ENCODE measurements around the gene DSN1.

DSN1 gene

GRCh38 chr20:36760647-36761046 lies 12.9 kb downstream of the DSN1 start:
- DNase-seq (ENCODE audit: insufficient read length, low spot score): no peak
- peak; percentile 75 for FAIRE-seq

DNA sequence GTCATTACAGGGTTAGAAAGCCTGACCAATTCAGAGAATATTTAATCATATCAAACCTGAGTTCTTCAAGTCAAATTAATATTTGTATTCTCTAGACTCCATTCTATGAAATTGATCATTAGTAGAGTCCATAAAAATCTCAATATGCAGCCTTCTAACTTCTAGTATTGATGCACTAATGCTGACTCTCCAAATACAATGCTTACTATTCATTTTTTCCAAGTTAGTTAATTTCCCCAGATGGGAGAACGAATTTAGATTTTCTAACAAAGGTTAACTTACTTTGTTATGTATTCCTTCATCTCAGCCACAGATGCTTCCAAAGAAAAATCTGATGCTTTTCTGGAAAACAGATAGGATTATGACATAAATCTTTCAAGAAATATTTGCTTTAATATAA lies 15.3 kb downstream of the DSN1 start:
- FAIRE-seq (no peak), DNase-seq (ENCODE audit: insufficient read length, low spot score) (no peak)

- FAIRE-seq: peak; percentile 33
- no peak for DNase-seq (ENCODE audit: insufficient read length, low spot score)
These were observed 17.1 kb downstream of the DSN1 start for GRCh38 chr20:36756496-36756895.

DNA sequence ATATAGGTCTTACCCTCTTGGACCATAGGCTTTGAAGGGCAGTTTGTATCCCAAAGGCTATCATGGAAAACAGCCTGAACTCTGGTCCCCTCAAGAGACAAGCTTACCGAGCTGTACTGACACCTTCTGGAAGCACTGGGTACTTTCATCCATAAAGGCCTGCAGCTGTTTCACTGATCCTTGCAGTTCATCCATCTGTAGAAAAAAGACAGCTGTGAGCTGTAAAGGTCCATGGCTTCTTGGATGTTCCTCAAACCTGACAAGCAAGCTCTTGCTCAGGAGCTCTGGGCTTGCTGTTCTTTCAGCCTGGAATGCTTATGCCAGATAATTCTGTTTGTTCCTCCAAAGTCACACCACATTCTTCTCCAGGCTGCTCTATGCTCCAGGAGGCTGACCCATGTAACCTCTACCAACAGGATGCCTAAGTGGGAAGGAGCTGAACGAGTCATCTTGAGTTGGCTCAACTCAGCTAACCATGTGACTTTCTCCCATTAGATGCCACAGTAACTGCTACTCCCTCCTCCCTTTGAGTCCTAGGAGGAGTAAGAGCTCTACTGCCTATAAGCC lies 18.8 kb downstream of the DSN1 start:
- DNase-seq (ENCODE audit: insufficient read length, low spot score): peak; percentile 79

DNA sequence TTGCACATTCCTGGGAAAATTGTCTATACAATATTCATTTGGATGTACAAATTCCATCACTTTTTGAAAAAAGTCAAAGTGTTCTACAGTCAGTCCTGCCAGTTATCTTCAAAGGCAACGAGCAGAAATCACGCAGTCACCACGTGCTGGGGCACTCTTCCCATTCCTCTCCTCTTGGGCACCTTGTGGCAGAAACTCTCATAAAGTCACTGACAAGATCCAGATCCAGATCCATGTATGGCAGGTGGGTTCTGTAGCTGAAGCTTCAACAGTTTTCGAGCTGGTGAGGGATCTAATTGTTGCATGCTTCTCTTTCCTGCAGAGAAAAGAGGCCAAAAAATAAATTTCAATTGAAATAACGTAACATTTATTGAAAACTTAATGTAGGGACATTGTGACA lies 21.0 kb downstream of the DSN1 start:
- no peak for FAIRE-seq
- DNase-seq (ENCODE audit: insufficient read length, low spot score): no peak

More for the DNA sequence above, 18.8 kb downstream of the DSN1 start:
- FAIRE-seq: peak; percentile 83

GRCh38 chr20:36745927-36746659 lies 27.5 kb downstream of the DSN1 start, which contains the start of gene NDRG3:
Gene NDRG3 (minus strand): TSS chr20:36746090. CDS start chr20:36721735, 24,355 bp downstream.
- FAIRE-seq (peak; percentile 86), DNase-seq (ENCODE audit: insufficient read length, low spot score) (peak; percentile 100)

- FAIRE-seq (no peak), DNase-seq (ENCODE audit: insufficient read length, low spot score) (peak; percentile 63)
These were observed 28.2 kb downstream of the DSN1 start for GRCh38 chr20:36745234-36745926.

DNA sequence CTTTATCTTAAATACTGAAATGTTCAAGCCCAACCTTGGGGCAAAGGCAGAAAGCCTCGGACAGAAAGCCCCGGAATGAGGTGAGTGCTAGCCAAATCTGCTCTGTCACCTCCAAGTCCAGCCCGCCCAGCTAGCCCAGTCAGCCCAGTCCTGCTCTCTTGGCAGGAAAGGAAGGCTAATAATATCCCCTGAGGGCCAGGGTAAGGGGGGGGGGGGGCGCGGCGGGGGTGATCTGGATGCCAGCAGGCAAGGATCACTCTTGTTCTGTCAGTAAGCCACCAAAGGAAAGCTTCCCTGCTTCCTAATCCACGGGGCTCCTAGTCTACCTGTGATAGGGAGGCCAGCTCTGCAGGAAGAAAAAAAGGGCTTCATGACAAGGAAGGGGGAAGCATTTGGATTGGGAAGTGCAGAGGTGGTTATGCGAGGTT lies 28.8 kb downstream of the DSN1 start:
- FAIRE-seq: no peak

DNA sequence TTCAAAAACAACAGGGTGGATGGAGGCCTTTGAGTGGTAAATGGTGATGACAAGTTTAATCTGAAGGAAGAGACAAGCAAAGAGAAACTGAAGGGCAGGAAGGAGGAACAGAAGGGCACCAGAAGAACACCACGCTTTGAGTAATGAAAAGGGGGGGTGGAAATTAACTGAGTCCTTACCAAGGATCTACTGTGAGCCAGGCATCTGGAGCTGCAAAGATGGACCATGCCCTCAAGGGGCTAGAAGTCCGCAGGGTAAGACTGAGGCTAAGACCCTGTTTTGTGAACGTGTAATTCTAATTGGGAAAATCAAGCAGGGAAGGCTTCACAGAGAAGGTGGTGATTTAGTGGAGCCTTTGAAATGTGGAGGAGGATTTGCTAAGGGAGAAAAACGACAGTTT lies 29.3 kb downstream of the DSN1 start:
- no peak for FAIRE-seq

More for the DNA sequence above, 28.8 kb downstream of the DSN1 start:
- DNase-seq (ENCODE audit: insufficient read length, low spot score): peak; percentile 79

GRCh38 chr20:36742558-36742957 lies 31.0 kb downstream of the DSN1 start:
- DNase-seq (ENCODE audit: insufficient read length, low spot score): no peak
- FAIRE-seq: no peak

More for the DNA sequence above, 29.3 kb downstream of the DSN1 start:
- no peak for DNase-seq (ENCODE audit: insufficient read length, low spot score)

- FAIRE-seq (no peak), DNase-seq (ENCODE audit: insufficient read length, low spot score) (no peak)
These were observed 32.5 kb downstream of the DSN1 start for GRCh38 chr20:36741072-36741471.

GRCh38 chr20:36737183-36737499 lies 36.4 kb downstream of the DSN1 start:
- FAIRE-seq (no peak), DNase-seq (ENCODE audit: insufficient read length, low spot score) (no peak)

DNA sequence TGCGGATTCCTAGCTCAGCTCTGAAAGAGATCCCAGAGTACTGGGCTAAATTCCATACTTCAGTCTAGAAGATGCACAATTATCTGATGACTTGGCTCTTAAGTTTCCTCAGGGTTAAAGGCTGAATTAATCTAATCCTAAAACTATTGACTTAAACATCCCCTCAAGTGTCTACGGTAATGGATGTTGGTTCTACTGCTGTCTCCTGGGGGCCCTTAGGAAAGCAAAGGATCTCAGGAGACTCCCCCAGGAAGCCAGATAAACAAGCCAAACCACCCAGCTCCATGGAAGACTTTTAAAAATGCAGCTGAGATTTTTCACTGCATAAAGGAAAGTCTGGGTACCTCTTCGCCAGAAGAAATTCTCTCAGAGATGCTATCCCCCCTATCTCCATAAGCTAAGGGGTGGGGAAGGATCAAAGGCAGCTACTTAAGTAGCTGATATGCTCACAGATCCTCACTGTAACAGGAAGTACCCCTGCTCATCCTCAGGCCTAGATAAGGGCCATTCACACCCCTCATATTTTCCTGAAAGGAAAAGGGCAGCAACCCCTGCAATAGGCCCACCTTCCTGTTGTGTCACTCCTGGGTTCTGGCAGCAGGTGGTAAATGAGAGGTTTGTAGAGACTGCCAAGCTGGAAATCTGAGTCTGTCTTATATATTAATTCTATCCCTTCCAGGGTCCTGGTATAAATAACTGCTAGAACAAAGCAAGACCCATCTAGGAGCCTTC lies 36.9 kb downstream of the DSN1 start:
- FAIRE-seq: no peak
- DNase-seq (ENCODE audit: insufficient read length, low spot score): no peak

GRCh38 chr20:36732456-36732855 lies 41.1 kb downstream of the DSN1 start:
- DNase-seq (ENCODE audit: insufficient read length, low spot score) (no peak), FAIRE-seq (peak; percentile 52)

DNA sequence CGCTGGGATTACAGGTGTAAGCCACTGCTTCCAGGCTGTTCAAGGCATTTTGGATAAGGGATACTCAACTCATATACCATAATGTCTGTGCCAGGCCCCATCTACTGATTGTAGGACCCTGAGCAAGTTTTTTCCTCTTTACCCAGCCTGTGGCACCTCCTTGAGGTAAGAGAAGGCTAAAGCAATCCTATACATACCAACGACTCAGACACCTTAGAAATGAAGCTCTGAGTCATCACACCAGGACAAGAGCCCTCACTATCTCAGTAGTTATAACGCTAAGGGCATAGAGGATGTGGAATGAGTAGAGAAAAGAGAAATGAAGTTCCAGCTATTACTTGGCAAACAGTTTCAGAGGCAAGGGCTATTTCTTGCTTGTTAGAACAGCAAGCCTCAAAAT lies 44.6 kb downstream of the DSN1 start:
- peak; percentile 83 for FAIRE-seq
- peak; percentile 62 for DNase-seq (ENCODE audit: insufficient read length, low spot score)

- no peak for DNase-seq (ENCODE audit: insufficient read length, low spot score)
- FAIRE-seq: no peak
These were observed 47.4 kb downstream of the DSN1 start for GRCh38 chr20:36726168-36726567.

- FAIRE-seq (peak; percentile 76), DNase-seq (ENCODE audit: insufficient read length, low spot score) (no peak)
These were observed 53.1 kb downstream of the DSN1 start for GRCh38 chr20:36720510-36720909.

DNA sequence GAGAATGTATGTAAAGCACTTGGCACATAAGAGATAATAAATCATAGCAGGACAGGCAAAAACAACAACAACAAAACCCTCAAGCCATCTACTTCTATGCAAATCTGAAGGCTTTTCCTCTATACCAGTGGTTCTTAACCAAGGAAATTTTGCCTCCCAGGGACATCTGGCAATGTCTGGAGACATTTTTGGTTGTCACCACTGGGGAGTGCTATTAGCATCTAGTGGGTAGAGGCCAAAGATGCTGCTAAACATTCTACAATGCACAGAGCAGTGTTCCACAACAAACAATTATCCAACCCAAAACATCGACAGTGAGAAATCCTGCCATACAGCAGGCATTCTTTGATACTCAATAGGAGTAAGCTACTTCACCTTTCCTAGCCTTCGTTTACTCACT lies 55.9 kb downstream of the DSN1 start:
- FAIRE-seq: peak; percentile 49
- no peak for DNase-seq (ENCODE audit: insufficient read length, low spot score)

DNA sequence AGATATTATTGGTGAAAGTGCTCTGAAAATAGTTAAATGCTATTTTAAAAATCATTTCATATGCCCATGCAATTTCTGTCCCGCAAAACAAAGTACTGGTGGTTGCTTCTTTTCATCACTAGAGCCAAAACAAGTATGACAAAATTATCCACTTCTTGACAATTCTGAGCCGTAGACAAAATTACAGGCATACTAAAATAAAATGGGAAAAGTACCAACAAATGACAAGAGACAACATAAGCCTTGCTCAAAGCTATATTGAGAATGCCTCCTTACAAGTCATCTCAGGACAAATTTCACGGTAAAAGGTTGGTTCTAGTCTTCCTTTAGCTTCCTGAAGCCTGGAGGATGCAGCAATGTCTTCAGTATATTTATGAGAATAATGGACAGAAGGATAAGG lies 56.5 kb downstream of the DSN1 start:
- DNase-seq (ENCODE audit: insufficient read length, low spot score) (no peak), FAIRE-seq (no peak)

GRCh38 chr20:36712775-36713174 lies 60.8 kb downstream of the DSN1 start:
- FAIRE-seq (no peak), DNase-seq (ENCODE audit: insufficient read length, low spot score) (no peak)

- DNase-seq (ENCODE audit: insufficient read length, low spot score): no peak
- FAIRE-seq: no peak
These were observed 64.4 kb downstream of the DSN1 start for GRCh38 chr20:36709126-36709525.
